ENCODE data around the gene TMEM108. TPM values are rescaled to one million over a fixed set of nuclear protein-coding genes. Genes with fewer than 3 reads are reported as not detected.
A peak's percentile ranks its signal among the peaks of the same experiment; 100 is the strongest.

Gene TMEM108
- total RNA-seq, 4 donors from 2014 or later = 0.21 to 1.5 TPM; not detected in 2

DNA sequence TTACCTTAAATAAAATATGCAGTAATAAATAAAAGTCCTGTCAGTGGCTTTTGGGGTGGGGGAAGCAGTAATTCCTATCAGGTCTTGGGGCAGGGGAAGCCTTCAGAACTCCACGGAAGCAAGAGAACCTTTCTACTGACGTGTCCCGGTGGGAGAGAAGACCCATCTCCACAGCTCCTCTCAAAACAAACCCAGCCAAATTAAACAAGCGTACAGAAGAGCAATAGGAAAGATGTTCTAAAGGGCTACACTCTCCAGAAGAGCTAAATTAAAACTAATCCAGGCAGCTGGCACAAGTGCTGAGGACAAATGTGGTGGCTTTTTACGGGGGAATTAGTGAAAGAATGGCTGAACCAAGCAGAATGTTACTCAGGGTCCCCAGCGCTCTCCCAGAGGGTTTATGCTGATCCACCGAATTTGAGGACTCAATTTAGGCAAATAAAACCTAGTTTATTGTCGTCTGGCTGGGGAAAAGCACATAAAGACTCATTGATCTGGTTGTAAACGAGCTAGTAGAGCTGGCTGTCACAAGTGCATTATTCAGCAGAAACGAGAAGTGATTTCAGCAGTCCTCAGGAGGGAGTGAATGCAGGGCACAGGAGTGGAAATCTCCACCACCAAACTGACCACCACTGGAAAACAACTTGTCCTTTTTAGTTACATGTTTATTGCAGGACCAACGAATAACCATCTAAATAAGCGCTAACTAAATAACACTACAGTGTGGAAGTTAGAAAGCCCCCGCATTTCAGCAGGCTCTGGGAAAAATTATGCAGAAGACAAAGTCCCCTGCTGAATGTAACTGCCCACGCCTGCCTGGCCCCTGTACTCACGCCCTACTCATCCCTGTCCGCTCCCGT lies 375.2 kb downstream of the TMEM108 start:
- WGBS, 2 donors = 8 to 12% methylated on average over 17 of the region's 17 CpGs
- TF ChIP-seq EP300 (IDR thresholded peaks at IDR 0.05) = no peak
- TF ChIP-seq POLR2A (IDR thresholded peaks at IDR 0.05) = no peak
- no peak for TF ChIP-seq CTCF (IDR thresholded peaks at IDR 0.05)
- Histone ChIP-seq H3K27ac (peak overlapping the region in 2 of 4 donors; percentile 64 to 70), H3K9me3 (no peaks in the 10 kb centered on the region), H3K36me3 (no peaks in the 10 kb centered on the region), H3K4me1 (peaks cover 0 to 15% (median 4%) of the 10 kb centered on the region in 4 donors), H3K27me3 (peaks cover 0 to 3% of the 10 kb centered on the region in 2 donors), H3K4me3 (peak overlapping the region in 1 of 4 donors; percentile 11)
- peak in 1 of 2 donors; percentile 15 for DNase-seq (ENCODE audit: low spot score in 2 of 2)

- 66 to 68% methylated on average over 4 of the region's 4 CpGs for WGBS, 2 donors
- TF ChIP-seq CTCF (IDR thresholded peaks at IDR 0.05) = no peak
- TF ChIP-seq POLR2A (IDR thresholded peaks at IDR 0.05) = no peak
- Histone ChIP-seq H3K4me1 (peaks cover 0 to 15% (median 4%) of the 10 kb centered on the region in 4 donors), H3K36me3 (no peaks in the 10 kb centered on the region), H3K4me3 (no peak overlapping the region), H3K27ac (peak overlapping the region in 2 of 4 donors; percentile 64 to 70), H3K9me3 (no peaks in the 10 kb centered on the region), H3K27me3 (peaks cover 0 to 3% of the 10 kb centered on the region in 2 donors)
- no peak for DNase-seq (ENCODE audit: low spot score in 2 of 2)
Measured at GRCh38 chr3:133414021-133414392, 375.8 kb downstream of the TMEM108 start.

GRCh38 chr3:133418361-133418760 lies 380.2 kb downstream of the TMEM108 start:
- Histone ChIP-seq H3K9me3 (no peaks in the 10 kb centered on the region), H3K4me1 (peaks cover 0 to 6% (median 1%) of the 10 kb centered on the region in 4 donors), H3K27me3 (no peaks in the 10 kb centered on the region), H3K36me3 (no peaks in the 10 kb centered on the region), H3K4me3 (no peak overlapping the region), H3K27ac (no peak overlapping the region)
- no peak for DNase-seq (ENCODE audit: low spot score in 2 of 2)
- TF ChIP-seq POLR2A (IDR thresholded peaks at IDR 0.05) (no peak), EP300 (IDR thresholded peaks at IDR 0.05) (no peak), CTCF (IDR thresholded peaks at IDR 0.05) (no peak)
- 72 to 83% methylated on average over 7 of the region's 7 CpGs for WGBS, 2 donors

GRCh38 chr3:133419151-133419909 lies 381.1 kb downstream of the TMEM108 start:
- WGBS, 2 donors = 84 to 86% methylated on average over 13 to 15 of the region's 15 CpGs
- no peak for DNase-seq (ENCODE audit: low spot score in 2 of 2)
- H3K9me3 ChIP-seq = no peaks in the 10 kb centered on the region
- no peaks in the 10 kb centered on the region for H3K36me3 ChIP-seq
- no peaks in the 10 kb centered on the region for H3K27me3 ChIP-seq
- peaks cover 0 to 7% (median 0%) of the 10 kb centered on the region in 4 donors for H3K4me1 ChIP-seq
- TF ChIP-seq POLR2A (IDR thresholded peaks at IDR 0.05) (no peak), CTCF (IDR thresholded peaks at IDR 0.05) (no peak), EP300 (IDR thresholded peaks at IDR 0.05) (no peak)
- no peak overlapping the region for H3K4me3 ChIP-seq
- no peak overlapping the region for H3K27ac ChIP-seq
